ENCODE results near the gene RNF222.

DNA sequence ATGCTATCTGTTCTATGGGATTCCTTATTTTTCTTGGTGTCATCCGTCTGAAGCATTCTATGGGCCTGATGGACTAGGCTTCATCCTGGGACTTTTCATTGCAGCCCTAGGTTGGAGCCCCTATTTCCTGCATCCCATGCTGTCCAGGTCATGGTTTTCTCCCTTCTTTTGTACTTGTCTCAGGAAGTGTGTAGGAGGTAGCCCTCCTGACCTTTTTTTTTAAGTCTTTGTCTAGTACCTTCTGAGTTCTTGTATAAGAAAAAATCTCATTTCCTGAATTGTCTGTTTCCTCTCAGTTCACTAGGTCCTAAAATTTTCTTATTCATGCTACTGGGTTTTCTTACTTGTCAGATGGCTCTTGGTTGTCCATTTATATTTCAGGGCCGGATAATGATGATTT is 44.1 kb upstream of the RNF222 start:
- TF ChIP-seq CTCF (IDR thresholded peaks at IDR 0.05) (no peak), ZFX (IDR thresholded peaks at IDR 0.05; ENCODE audit: borderline replicate concordance) (no peak)
